GM18505 (cell line): ENCODE data around the gene LPIN3.

Source experiments
- ATAC-seq: cut with Tn5 transposase; IDR thresholded peaks from one replicate; pipeline ENCODE4 v1.9.1; 2021; ENCODE audit not compliant: unreplicated experiment
- POLR2A ChIP-seq: IDR thresholded peaks from 4 replicates; pipeline ENCODE4 v1.6.1; 2011; ENCODE audit warnings: borderline replicate concordance; ENCODE audit not compliant: insufficient read depth, insufficient read length; ENCODE audit errors: extremely low read depth

LPIN3 gene

DNA sequence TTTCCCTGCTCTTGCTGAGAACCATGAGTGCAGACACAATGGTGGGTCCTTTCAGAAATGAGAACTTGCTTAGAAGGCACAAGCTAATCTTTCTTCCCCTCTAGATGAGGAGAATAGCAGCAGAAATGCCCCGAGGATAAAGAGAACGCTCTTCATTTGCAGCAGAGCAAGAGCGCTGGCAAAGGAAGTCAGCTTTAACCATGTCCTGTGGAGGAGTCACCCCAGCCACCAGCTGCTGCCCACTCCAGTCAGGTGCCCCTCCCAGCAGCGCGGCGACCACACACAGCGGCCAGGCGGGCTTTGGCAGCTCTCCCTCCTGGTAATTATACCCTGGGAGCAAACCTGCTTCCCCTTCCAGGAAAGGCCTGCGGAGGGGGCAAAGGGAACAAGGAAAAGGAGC lies 68.4 kb downstream of the LPIN3 start:
- TF ChIP-seq POLR2A, result no peak
- no peak for ATAC-seq
